Measurements from ENCODE around the gene HOXA5.

Gene HOXA5

GRCh38 chr7:27098578-27099451 lies 44.7 kb downstream of the HOXA5 start (continued):
- TF ChIP-seq ZNF677 (tag by site-specific recombination; IDR thresholded peaks at IDR 0.05) (no peak), HOXA7 (CRISPR knock-in tag; IDR thresholded peaks at IDR 0.05; ENCODE audit: borderline replicate concordance) (no peak), KLF16 (tag by site-specific recombination; IDR thresholded peaks at IDR 0.05) (no peak), TCF7L2 (IDR thresholded peaks at IDR 0.05; ENCODE audit: borderline replicate concordance, low read depth, low read length) (no peak), ZNF571 (tag by site-specific recombination; IDR thresholded peaks at IDR 0.05) (no peak), ZBTB17 (tag by site-specific recombination; IDR thresholded peaks at IDR 0.05) (peak; percentile 81), CTCF (tag by site-specific recombination; IDR thresholded peaks at IDR 0.05) (no peak), ZNF610 (tag by site-specific recombination; IDR thresholded peaks at IDR 0.05; ENCODE audit: borderline replicate concordance) (no peak), ZNF350 (tag by site-specific recombination; IDR thresholded peaks at IDR 0.05) (no peak), WT1 (tag by site-specific recombination; IDR thresholded peaks at IDR 0.05) (peak; percentile 81), ZNF530 (tag by site-specific recombination; IDR thresholded peaks at IDR 0.05; ENCODE audit: low read depth) (no peak), ZNF843 (tag by site-specific recombination; IDR thresholded peaks at IDR 0.05) (peak; percentile 90), ZFP3 (tag by site-specific recombination; IDR thresholded peaks at IDR 0.05; ENCODE audit: low read depth) (no peak), SP3 (tag by site-specific recombination; IDR thresholded peaks at IDR 0.05) (no peak), KLF1 (tag by site-specific recombination; IDR thresholded peaks at IDR 0.05) (peak; percentile 45), PRDM1 (tag by site-specific recombination; IDR thresholded peaks at IDR 0.05) (no peak; the same call in 1 of the 2 replicates), ZNF211 (tag by site-specific recombination; IDR thresholded peaks at IDR 0.05; ENCODE audit: low read depth) (no peak), ZNF596 (tag by site-specific recombination; IDR thresholded peaks at IDR 0.05) (0 out of 2 replicates have a peak, but pooled peaks have one; percentile 5), ZNF76 (tag by site-specific recombination; IDR thresholded peaks at IDR 0.05; ENCODE audit: borderline replicate concordance, low read depth) (peak; percentile 18; the same call in 1 of the 2 replicates), ZSCAN16 (tag by site-specific recombination; IDR thresholded peaks at IDR 0.05) (no peak), ZFP37 (tag by site-specific recombination; IDR thresholded peaks at IDR 0.05) (no peak), TRIM28 (IDR thresholded peaks at IDR 0.05; ENCODE audit: borderline replicate concordance, low read length) (no peak), ZSCAN18 (tag by site-specific recombination; IDR thresholded peaks at IDR 0.05) (no peak), ZNF10 (tag by site-specific recombination; IDR thresholded peaks at IDR 0.05) (no peak), BCL11B (tag by site-specific recombination; IDR thresholded peaks at IDR 0.05; ENCODE audit: low read depth) (peak; percentile 44; the same call in 1 of the 2 replicates), ZNF624 (tag by site-specific recombination; IDR thresholded peaks at IDR 0.05) (no peak), OVOL3 (tag by site-specific recombination; IDR thresholded peaks at IDR 0.05) (no peak), ZNF404 (tag by site-specific recombination; IDR thresholded peaks at IDR 0.05) (no peak), ZNF174 (tag by site-specific recombination; IDR thresholded peaks at IDR 0.05) (no peak), REST (tag by site-specific recombination; IDR thresholded peaks at IDR 0.05) (no peak), ZNF341 (tag by site-specific recombination; IDR thresholded peaks at IDR 0.05; ENCODE audit: low read depth) (peak; percentile 83), ZNF280C (tag by site-specific recombination; IDR thresholded peaks at IDR 0.05) (no peak), ZNF664 (tag by site-specific recombination; IDR thresholded peaks at IDR 0.05) (peak; percentile 51; the same call in 1 of the 2 replicates)
